ENCODE data around the gene KRT33B. TPM values are rescaled to one million over a fixed set of nuclear protein-coding genes. Genes with fewer than 3 reads are reported as not detected.
"Not testable (repeated sequence)": the region's sequence is repeated elsewhere in the genome, so short reads cannot be mapped to it uniquely, and the experiment has no call there.

The KRT33B gene
- total RNA-seq: 0.08 TPM in 1 of 2 replicates, not detected in the other
- polyA plus RNA-seq (2012): 0.44 TPM

DNA sequence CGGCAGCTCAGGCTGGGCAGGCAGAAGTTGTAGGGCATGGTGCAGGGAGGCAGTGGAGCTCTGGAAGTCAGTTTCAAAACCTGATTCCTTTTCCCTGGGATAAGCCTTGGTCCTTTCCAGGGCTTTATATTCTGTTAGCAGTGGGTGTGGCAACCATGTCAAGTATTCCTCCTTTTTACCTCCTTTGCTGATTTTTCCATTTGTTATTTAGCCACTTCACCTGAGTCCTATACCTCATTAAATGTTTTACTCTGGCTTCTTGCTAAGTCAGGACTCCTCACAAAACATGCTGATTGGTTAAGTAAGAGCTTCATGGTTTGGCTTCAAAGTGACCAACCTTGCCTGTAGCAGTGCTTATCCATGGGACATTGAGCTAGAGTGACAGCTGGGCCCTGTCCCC lies at the start of gene KRT33B:
Gene KRT33B (minus strand): TSS at position 101 of the 400 bp plus-strand sequence. CDS start 63 bp downstream, at position 38.
- DNase-seq (ENCODE audit: low read depth): no peak

DNA sequence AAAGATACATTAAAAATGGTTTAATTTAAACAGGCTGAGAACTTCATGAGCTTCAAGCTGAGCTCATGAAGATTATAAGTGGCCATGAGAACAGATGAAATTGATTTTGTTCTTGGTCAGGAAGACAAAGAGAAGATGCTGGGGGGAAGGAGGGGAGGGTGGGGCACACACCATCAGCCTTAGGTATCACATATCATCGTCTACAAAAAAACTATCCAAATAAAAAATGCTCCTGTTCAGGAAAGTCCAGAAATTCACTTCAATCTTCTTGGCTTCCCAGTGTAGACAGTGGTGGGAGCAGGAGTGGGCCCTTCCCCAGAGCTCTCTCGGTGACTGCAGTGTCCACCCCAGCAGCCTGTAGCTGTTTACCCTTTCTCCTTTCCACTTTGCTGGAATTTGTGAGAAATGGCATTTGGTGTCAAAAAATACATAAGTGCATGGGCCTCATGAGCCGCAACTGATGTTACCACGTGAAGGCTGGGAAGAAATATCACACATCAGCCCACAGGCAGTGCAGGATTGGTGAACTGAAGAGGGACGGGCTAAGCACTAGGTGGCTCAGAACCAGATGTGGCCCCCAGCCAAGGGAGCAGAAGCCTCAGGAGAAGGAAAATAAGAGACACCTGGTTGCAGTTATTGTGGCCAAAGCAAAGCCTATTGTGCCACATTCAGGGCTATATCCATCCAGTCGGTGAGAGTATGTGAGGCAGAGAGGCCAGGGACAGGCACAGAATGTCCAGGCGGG lies 48.7 kb upstream of the KRT33B start:
- DNase-seq (ENCODE audit: low read depth): no peak

DNA sequence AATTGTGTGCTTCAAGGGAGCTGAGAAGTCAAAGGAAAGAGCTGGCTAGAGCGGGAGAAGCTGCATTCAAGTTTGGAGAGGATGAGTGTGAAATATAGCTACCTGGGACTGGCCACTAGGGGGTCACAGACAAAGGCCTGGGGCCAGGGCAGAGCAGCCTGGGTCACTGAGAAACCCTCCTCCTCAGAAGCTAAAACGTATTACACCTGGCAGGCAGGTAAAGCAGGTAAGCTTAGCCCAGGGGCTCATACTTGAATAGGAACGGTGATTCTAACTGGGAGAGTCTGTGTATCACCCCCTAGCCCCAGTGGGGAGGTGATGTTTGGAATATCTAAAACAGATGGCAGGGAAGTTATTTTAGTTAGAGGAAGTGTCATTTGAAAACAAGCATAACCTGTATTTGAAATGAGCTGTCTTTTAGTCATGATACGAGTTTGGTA lies 48.0 kb upstream of the KRT33B start:
- DNase-seq (ENCODE audit: low read depth): no peak

DNA sequence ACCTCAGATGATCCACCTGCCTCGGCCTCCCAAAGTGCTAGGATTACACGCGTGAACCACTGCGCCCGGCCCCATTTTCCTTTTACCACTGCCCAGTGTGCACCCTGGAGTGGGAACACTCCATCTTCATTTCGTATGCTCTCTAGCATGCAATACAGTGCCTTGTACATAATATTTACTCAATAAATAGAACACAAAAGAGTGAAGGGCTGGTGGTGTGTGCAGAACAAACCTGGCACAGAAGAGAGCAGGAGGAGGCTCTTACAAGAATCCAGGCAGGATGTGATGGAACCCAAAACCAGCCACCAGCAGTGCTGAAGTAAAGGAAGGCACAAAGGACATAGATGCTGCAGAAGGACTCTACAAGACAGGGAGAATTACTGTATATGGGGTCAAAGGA lies 47.5 kb upstream of the KRT33B start:
- DNase-seq (ENCODE audit: low read depth): no peak

DNA sequence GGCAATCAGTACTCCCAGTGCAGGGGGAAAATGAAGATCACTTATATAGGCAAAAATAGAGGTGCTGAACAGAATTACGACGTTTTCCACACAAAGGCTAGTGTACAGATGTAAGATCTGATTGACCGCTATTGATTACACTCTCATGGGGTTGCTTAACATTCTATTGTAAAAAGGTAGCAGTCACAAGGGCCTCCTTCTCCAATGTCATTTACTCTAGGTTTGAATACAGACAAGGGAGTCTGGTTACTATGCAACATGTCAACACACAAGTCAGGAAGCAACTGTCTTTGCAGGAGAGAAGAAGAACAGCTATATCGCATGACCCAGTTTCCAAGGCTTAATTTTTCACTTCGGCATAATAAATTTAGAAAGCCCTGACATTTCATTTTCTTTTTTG lies 46.9 kb upstream of the KRT33B start:
- DNase-seq (ENCODE audit: low read depth): no peak

DNA sequence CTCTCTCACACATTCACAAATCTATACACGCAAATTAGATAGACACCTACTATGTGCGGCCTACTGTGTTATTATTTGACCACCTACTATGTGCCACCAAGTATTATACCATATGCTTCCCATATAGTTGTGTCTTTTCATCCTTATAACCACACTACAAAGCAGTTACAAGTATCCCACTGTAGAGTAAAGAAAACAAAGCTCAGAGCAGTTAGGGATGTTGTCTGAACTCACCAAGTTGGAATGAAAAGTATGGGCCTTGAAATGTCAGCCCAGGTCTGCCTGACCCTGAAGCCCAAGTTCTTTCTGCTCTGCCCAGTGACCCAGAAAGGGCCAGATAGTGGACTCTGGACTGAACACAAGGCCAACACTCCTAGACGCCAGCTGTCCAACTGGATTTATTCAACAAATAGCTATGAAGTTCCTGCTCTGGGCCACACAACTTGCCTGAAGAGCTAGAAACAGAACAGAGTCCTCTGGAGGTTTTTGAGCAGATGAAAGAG lies 46.3 kb upstream of the KRT33B start:
- DNase-seq (ENCODE audit: low read depth): peak; percentile 61

DNA sequence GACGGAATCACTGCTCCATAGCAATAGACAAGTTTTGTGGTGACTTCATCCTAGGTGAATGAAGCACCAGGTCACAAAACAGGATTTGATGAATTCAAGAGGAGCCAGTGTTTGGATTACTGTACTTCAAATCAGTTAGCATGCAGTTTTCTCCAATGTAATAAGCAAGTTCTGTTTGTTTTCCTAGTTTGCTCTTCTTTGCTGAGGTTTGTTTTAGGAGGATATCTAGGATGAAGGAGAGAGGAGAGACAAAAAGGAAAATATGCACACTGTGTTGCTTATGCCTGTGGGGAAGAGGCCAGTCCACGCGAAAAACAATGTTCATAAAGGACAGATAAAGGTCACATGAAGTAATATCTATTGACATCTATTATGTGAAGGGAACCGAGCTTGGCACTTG lies 45.8 kb upstream of the KRT33B start:
- DNase-seq (ENCODE audit: low read depth): no peak

DNA sequence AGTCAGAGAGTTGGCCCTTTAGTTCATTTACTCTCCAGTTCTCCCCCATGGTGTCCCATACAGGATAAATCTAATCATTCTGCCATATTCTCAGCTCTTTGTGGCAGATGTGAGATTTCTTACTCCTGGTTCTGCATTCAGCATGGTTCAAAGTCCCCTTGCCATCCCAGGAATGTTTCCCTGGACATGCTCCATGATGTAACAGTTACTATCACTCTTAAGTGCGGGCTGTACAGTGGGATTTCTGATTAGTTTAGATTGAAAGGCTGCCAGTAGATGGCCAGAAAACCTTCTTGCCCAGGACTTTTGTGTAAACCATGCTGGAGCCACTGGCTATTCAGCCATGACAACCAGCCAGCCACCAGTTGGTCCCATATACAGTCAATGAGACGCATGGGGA lies 44.4 kb upstream of the KRT33B start:
- no peak for DNase-seq (ENCODE audit: low read depth)

DNA sequence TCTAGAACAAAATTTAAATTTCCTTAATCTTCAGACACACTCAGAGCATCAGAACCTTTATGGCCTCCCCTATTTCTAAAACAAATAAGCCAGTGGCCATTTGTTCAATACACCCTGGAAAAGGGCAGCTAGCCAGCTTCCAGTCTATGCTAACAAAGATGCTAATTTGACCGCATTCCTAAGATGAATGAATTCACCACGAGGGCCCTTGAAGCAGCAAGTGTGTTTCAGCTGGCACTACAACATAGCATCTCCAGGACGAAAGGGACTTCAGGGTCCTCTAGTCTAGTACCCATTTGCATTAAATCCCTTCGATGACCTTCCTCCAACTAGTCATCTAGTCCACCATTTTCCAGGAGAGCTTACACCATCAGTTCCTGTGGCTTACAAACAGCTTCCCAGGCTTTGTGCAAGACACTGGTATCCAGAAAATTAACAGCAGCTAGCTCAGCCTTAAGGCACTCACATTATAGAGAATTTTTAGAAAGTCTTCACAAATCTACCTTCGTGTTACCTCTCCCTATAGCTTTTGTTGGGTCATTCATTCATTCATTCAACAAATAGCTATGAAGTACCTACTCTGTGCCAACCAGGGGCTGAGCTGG lies 43.8 kb upstream of the KRT33B start:
- DNase-seq (ENCODE audit: low read depth): no peak

DNA sequence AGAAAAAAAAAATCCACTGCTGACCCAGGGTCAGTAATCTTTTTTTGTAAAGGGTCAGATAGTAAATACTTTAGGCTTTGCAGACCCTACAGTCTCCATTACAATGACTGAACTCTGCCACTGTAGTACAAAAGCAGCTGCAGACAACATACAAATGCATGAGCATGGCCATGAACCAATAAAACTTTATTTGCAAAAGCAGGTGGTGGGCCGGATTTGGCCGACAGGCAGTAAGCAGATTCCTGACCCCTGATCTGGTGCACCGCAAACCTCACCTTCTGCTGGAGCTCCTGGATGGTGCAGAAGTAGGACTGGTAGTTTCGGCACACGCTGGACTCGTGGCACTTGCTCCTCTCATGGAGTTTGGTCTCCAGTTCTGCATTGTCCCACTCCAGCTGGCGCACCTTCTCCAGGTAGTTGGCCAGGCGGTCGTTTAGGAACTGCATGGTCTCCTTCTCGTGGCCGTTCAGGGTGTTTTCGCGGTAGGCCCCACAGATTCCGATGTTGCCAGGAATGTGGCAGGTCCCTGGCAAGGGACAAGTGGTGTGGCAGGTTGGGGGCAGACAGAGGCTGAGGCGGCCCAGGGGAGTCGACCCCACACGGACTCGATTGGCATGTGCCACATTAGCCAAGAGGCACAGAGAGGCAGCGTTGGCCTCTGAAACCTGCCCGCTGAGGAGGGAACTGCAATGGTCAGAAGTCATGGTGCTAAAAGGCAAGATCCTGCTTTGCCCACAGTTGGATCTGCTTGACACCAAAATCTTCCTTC lies 41.6 kb upstream of the KRT33B start:
- no peak for DNase-seq (ENCODE audit: low read depth)

DNA sequence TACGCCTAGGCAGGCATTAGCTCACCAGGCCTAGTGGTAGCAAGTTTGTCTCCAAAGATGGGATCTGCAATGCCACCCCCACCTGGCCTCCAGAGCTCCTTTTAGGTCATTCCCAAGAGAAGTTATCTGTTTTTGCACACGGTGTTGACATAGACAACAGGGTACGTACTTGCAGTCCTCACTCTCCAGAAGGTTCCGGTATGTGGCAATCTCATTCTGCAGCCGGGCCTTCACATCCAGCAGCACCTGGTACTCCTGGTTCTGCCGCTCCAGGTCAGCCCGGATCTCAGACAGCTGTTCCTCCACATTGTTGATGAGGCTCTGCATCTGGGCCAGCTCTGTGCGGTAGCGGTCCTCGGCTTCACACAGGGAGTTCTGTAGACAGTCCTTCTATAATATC lies 37.6 kb upstream of the KRT33B start:
- no peak for DNase-seq (ENCODE audit: low read depth)

DNA sequence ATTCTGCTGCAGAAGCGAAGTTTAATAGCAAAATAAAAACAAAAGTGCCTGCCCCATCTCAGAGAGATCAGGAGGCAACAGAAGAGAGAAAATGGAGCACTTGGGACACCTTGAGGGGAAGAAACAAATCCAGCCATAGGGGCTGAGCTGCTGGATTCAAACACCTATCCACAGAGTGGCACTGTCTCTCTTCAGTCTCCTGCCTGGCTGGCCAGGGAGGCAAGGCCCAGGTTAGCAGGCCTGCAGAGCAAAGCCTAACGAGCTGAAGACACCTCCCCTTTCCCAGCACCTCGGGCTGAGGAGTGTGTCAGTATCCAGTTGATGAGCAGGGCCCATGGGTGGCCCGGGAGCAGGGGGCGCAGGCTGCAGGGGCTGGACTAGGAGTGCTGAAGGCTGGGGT lies 36.6 kb upstream of the KRT33B start:
- DNase-seq (ENCODE audit: low read depth): no peak

DNA sequence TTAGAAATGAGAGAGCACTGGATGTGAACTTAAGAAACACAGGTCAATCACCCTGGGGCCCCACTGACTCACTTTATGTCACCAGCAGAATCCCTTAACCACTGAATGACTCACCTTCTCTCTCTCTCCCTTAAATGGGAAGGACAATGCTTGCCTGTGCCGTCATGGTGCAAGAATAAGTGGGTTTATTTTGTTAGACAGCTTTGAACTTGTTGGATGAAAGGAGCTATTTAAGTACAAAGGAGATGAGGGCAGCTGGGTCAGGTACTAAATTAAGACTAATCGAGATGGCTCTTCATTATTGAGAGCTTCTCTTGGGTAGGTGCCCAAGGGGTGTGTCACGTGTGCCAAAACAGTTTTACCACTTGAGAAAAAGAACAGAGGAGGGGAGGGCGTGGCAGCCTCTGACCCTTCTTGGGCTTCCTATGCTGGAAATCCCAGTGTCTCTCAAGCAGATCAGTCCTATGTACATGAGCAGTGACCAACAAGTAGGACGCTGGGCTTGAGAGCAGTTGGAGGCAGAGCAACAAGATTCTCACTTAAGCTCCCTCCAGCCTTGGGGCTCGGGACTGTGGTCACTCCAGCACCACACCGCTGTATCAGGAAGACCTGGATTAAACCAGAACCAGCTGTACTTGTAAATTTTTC lies 34.5 kb upstream of the KRT33B start:
- DNase-seq (ENCODE audit: low read depth): peak; percentile 97

DNA sequence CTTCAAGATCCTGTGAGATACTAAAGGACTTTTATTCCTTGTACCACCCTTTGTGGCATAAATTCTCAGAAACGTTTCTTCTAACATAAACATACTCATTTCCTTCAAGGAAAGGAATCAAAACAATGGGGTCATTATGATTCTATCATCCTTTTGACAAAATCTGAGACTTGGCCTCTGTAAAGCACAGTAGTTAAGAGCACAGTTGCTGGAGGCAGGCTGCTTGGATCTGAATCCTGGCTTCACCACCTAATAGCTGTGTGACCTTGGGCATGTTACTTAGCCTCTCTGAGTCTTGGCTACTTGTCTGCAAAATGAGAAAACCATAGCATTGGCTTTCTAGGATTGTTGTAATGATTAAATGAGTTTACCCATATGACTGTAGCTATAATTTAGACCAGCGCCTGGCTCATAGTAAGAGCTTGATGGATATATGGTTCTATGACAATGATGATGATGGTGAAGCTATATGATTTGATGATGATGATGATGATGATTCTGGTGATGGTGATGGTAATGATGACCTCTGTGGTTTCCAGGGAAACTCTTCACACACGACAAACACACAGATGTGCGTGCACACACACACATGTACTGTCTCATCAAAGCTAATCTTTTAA lies 33.9 kb upstream of the KRT33B start:
- DNase-seq (ENCODE audit: low read depth): no peak

DNA sequence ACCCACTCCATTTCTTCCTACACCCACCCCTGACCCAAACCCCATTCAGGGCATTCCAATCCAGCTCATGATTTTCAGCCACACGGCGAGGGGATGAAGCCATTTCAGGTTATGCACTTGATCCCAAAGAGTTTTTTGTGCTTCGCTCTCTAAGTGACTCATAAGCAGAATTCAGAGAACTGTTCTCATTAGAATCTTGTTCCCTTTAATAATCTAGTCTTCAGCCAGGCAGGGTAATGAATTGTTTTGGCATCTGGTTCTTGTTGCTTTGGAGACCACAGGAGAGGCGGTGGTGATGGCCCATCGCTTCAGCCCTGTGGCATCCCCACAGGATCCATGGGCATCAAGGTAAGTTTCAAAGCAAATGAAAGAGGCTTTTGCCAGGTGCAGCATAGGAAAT lies 32.5 kb upstream of the KRT33B start:
- DNase-seq (ENCODE audit: low read depth): peak; percentile 40

DNA sequence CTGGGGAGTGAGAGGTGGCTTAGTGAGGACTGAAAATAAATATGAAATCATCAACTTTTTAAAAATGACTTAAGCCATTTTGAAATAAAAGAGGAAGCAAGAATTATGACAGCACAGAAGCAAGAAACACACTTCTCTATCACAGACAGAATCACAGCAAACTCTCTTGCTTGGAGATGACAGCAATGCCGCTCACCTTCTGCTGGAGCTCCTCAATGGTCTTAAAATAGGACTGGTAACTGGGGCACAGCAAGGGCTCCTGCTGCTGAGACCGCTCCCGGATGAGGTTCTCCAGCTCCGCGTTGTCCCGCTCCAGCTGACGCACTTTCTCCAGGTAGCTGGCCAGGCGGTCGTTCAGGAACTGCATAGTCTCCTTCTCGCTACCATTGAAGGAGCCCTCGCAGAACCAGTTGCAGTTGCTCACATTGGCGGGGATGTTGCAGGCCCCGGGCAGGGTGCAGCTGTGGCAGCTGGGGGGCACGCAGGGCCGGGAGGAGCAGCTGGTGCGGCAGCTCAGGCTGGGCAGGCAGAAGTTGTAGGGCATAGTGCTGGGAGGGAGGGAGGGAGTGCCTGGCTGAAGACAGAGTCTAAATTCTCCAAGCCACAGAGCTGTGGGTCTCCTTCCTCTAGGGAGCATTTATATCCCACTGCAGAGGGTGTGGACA lies 27.5 kb upstream of the KRT33B start, which contains the start of gene KRT31:
Gene KRT31 (minus strand): TSS at position 613 of the 665 bp plus-strand sequence. CDS start 69 bp downstream, at position 544.
- DNase-seq (ENCODE audit: low read depth): peak; percentile 77

DNA sequence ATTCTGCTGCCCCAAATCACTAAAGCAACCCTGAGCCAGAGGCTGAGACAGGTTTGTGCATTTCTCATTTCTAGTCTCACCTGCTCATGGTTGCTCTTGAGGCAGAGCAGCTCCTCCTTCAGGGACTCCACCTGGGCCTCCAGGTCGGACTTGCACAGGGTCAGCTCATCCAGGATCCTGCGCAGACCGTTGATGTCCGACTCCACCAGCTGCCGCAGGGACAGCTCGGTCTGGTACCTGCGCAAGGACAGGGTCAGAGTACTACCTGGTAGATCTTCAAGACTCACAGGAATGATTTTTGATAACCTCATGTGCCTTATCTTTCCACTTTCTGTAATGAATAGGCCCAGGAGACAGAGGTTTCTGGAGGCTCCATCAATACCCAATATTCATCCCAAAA lies 26.7 kb upstream of the KRT33B start:
- DNase-seq (ENCODE audit: low read depth): no peak

DNA sequence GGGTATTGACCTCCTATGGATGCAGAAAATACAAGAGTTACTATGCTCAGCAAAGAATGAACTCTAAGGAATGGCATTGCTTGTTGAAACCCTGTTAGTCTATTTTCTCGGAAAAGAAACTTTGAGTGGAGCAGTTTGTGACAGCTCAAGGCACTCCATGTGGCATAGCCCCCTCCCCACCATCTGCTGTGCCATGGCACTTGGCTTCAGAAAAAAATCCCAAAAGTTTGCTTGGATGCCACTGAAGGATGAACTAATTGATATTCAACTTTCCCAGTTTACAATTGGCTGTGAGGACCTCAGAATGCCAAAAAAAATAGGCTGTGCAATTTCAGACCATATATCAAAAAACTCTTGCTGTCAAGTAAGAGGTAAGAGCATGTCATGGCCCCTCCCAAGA lies 26.0 kb upstream of the KRT33B start:
- DNase-seq (ENCODE audit: low read depth): no peak

DNA sequence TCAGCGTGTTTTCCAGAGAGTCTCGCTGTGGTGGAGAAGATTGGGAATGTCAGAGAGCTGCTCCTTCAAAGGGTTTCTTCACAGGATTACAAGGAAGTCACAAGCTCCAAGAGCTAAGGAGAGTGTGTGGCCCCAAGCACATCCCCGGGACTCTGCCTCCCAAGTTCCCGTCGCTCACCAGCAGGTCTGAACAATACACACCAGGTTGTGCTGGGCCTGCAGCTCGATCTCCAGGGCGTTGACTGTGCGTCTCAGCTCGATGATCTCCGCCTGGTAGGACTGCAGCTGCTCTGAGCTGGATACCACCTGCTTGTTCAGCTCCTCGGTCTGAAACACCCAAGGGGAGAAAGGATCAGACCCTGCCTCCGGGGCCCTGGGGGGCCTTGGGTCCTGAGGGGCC lies 25.4 kb upstream of the KRT33B start:
- DNase-seq (ENCODE audit: low read depth): not testable (repeated sequence)

DNA sequence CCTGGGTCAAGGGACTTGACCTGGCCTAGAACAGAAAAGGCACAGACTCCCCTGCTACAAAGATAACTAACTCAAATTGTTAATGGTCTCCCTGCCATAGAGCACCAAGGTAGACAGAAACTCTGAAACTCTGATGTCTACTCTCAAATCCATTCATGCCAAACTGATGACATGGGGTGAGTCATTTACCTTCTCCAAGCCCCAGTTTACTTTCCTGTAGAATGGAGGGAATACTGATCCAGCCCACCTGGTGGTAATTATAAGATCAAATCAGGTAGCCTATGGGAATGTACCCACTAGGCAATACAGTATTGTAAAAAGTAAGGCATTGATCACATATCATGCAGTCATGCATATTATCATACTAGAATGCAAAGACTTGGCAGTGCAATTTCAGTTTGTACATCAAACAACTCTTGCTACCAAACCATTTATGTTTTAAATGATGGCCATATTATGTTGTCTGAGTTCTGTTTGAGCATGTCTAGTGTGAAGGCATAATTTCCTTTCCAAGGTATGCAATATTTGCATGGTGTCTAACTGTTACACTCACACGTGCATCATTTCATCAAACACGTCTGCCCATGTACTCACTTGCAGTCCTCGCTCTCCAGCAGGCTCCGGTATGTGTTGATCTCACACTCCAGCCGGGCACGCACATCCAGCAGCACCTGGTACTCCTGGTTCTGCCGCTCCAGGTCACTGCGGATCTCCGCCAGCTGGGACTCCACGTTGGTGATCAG lies 24.8 kb upstream of the KRT33B start:
- DNase-seq (ENCODE audit: low read depth): no peak
